Activated CD8-positive, alpha-beta memory T cell treated with anti-CD3 and anti-CD28 coated beads for 36 hours (primary cell): ENCODE results near the gene SPACA4. TPM values are rescaled to one million over a fixed set of nuclear protein-coding genes. Genes with fewer than 3 reads are reported as not detected.

Source experiments
- CTCF ChIA-PET: fragments of 350-600 bp; sonication (Branson Sonifier 250); formaldehyde crosslinking; loops from one replicate; lab custom pipeline; 2021; ENCODE audit warnings: antibody characterized with exemption; lab: Charles Lee
- POLR2A ChIA-PET: fragments of 350-600 bp; sonication (Branson Sonifier 250); formaldehyde crosslinking; loops from one replicate; lab custom pipeline; 2021; ENCODE audit warnings: antibody characterized with exemption; lab: Charles Lee
- total RNA-seq, 2 experiments: library from RNA; stranded (reverse); gene quantifications; one replicate each; pipeline ENCODE4 v1.2.3, GENCODE V29; 2021

The SPACA4 gene
- total RNA-seq, 2 experiments from 2014 or later = not detected

GRCh38 chr19:48628486-48629296 lies 22.1 kb downstream of the SPACA4 start:
- ChIA-PET CTCF (interaction anchor here (0.6 kb wide), 1 partner anchor 588 kb away, joined by 3 read pairs; no protein-coding TSS in a partner anchor), POLR2A (interaction anchor here (0.6 kb wide), 2 partner anchors 228 to 733 kb away, joined by 4 read pairs; partner anchors contain the start of gene TEAD2)

- ChIA-PET CTCF (interaction anchor here (0.6 to 1.1 kb wide), 2 partner anchors 140 to 587 kb away, joined by 3 read pairs; no protein-coding TSS in a partner anchor), POLR2A (interaction anchor here (0.6 kb wide), 1 partner anchor 228 kb away, joined by 4 read pairs; no protein-coding TSS in a partner anchor)
Observed at GRCh38 chr19:48629297-48629598, 22.7 kb downstream of the SPACA4 start.

GRCh38 chr19:48629599-48630295 lies 23.2 kb downstream of the SPACA4 start:
- CTCF ChIA-PET = interaction anchor here (0.6 to 1.1 kb wide), 2 partner anchors 36 to 140 kb away, joined by 3 read pairs; no protein-coding TSS in a partner anchor
- POLR2A ChIA-PET = interaction anchor here (1.3 kb wide), 1 partner anchor 11 kb away, joined by 3 read pairs; the partner anchor contains the start of genes RPL18 and SPHK2

- ChIA-PET POLR2A (interaction anchor here (0.6 to 1.3 kb wide), 2 partner anchors 11 to 222 kb away, joined by 3 read pairs; partner anchors contain the start of genes RPL18 and SPHK2), CTCF (interaction anchor here (1.1 to 1.4 kb wide), 2 partner anchors 15 to 141 kb away, joined by 3 to 5 read pairs; partner anchors contain the start of gene CA11)
Observed at GRCh38 chr19:48630296-48631063, 23.9 kb downstream of the SPACA4 start.

GRCh38 chr19:48631225-48631624 lies 24.7 kb downstream of the SPACA4 start:
- ChIA-PET POLR2A (interaction anchor here (0.6 kb wide), 3 partner anchors 15 to 221 kb away, joined by 3 read pairs; no protein-coding TSS in a partner anchor), CTCF (interaction anchor here (1.4 kb wide), 1 partner anchor 14 kb away, joined by 5 read pairs; the partner anchor contains the start of gene CA11)

- ChIA-PET POLR2A (interaction anchor here (1.4 to 2.8 kb wide), 2 partner anchors 9 to 15 kb away, joined by 5 to 22 read pairs; partner anchors contain the start of genes RPL18 and SPHK2), CTCF (interaction anchor here (0.6 kb wide), 1 partner anchor 21 kb away, joined by 3 read pairs; no protein-coding TSS in a partner anchor)
Observed at GRCh38 chr19:48632286-48632685, 25.7 kb downstream of the SPACA4 start.

GRCh38 chr19:48632692-48633147 lies 26.2 kb downstream of the SPACA4 start:
- ChIA-PET POLR2A (interaction anchor here (1.4 to 2.8 kb wide), 2 partner anchors 9 to 15 kb away, joined by 5 to 22 read pairs; partner anchors contain the start of genes RPL18 and SPHK2), CTCF (interaction anchor here (0.6 kb wide), 1 partner anchor 21 kb away, joined by 3 read pairs; no protein-coding TSS in a partner anchor)

GRCh38 chr19:48633148-48634035 lies 26.9 kb downstream of the SPACA4 start:
- POLR2A ChIA-PET = interaction anchor here (0.8 to 2.8 kb wide), 4 partner anchors 10 to 19 kb away, joined by 3 to 22 read pairs (median 4); partner anchors contain the start of genes RPL18 and SPHK2
- CTCF ChIA-PET = interaction anchor here (0.7 to 1.9 kb wide), 5 partner anchors 10 to 314 kb away, joined by 3 to 8 read pairs (median 4); partner anchors contain the start of genes CA11, RPL18 and SPHK2

GRCh38 chr19:48634036-48634342 lies 27.4 kb downstream of the SPACA4 start:
- POLR2A ChIA-PET = interaction anchor here (0.8 to 2.8 kb wide), 4 partner anchors 10 to 20 kb away, joined by 3 to 22 read pairs (median 4); partner anchors contain the start of genes CA11, RPL18 and SPHK2
- CTCF ChIA-PET = interaction anchor here (0.7 to 1.9 kb wide), 5 partner anchors 10 to 314 kb away, joined by 3 to 8 read pairs (median 4); partner anchors contain the start of genes CA11, RPL18 and SPHK2

- POLR2A ChIA-PET = interaction anchor here (0.8 to 2.8 kb wide), 3 partner anchors 11 to 17 kb away, joined by 4 to 22 read pairs (median 4); partner anchors contain the start of genes CA11, RPL18 and SPHK2
- CTCF ChIA-PET = interaction anchor here (0.7 to 1.9 kb wide), 5 partner anchors 9 to 315 kb away, joined by 3 to 8 read pairs (median 4); partner anchors contain the start of genes CA11, RPL18 and SPHK2
Observed at GRCh38 chr19:48634424-48635262, 28.1 kb downstream of the SPACA4 start.

GRCh38 chr19:48635263-48635965 lies 28.9 kb downstream of the SPACA4 start:
- POLR2A ChIA-PET = interaction anchor here (1.3 to 2.8 kb wide), 2 partner anchors 10 to 18 kb away, joined by 4 to 22 read pairs; partner anchors contain the start of genes CA11, RPL18 and SPHK2
- CTCF ChIA-PET = interaction anchor here (1.7 to 1.8 kb wide), 2 partner anchors 10 to 11 kb away, joined by 4 to 8 read pairs; partner anchors contain the start of gene CA11

GRCh38 chr19:48635966-48636858 lies 29.7 kb downstream of the SPACA4 start:
- POLR2A ChIA-PET = interaction anchor here (1.4 to 1.8 kb wide), 2 partner anchors 12 to 17 kb away, joined by 4 read pairs; partner anchors contain the start of genes RPL18 and SPHK2
- CTCF ChIA-PET = interaction anchor here (1.7 kb wide), 1 partner anchor 10 kb away, joined by 4 read pairs; the partner anchor contains the start of gene CA11

GRCh38 chr19:48636859-48637448 lies 30.4 kb downstream of the SPACA4 start, which contains the start of gene DBP:
Gene DBP, minus strand, starts transcription at chr19:48637379. Its CDS starts 385 bp downstream, at chr19:48636994.
- CTCF ChIA-PET = interaction anchor here (0.9 to 1.7 kb wide), 2 partner anchors 9 to 14 kb away, joined by 4 to 5 read pairs; partner anchors contain the start of gene CA11
- POLR2A ChIA-PET = interaction anchor here (0.6 to 1.8 kb wide), 3 partner anchors 13 to 242 kb away, joined by 4 to 10 read pairs (median 4); partner anchors contain the start of genes RPL18 and SPHK2
